Esophagus muscularis mucosa (tissue), 4 donors: ENCODE measurements around the gene HDAC4.

Source experiments
- CTCF ChIP-seq, 3 experiments: fragments of 200-600 bp in 2 of 3; fragments of 450-650 bp in 1 of 3; sonication (generic) in 2 of 3; IDR thresholded peaks; one replicate each; pipeline ENCODE4 v1.5.1; 2017 to 2019; ENCODE audit warnings: antibody characterized with exemption in 3 of 3, mild to moderate bottlenecking in 2 of 3, moderate library complexity in 1 of 3
- EP300 ChIP-seq: sonication (generic); formaldehyde crosslinking; IDR thresholded peaks from one replicate; pipeline ENCODE4 v1.6.1; 2017; ENCODE audit warnings: antibody characterized with exemption
- POLR2A ChIP-seq: fragments of 450-650 bp; IDR thresholded peaks from one replicate; pipeline ENCODE4 v1.6.1; 2017; ENCODE audit warnings: antibody characterized with exemption, moderate library complexity, mild to moderate bottlenecking, low read depth
- POLR2AphosphoS5 ChIP-seq, 2 donors: sonication (generic); formaldehyde crosslinking; IDR thresholded peaks; one replicate each; pipeline ENCODE4 v1.6.1; 2017; ENCODE audit warnings: antibody characterized with exemption in 2 of 2

- no peak for TF ChIP-seq POLR2A
- no peak for TF ChIP-seq CTCF (IDR thresholded peaks at IDR 0.05)
- no peak for TF ChIP-seq EP300
- no peak for TF ChIP-seq POLR2AphosphoS5 (IDR thresholded peaks at IDR 0.05)
These were observed 316.8 kb downstream of the HDAC4 start for GRCh38 chr2:239084007-239084406.
